ENCODE measurements around the gene ONECUT3. TPM values are rescaled to one million over a fixed set of nuclear protein-coding genes. Genes with fewer than 3 reads are reported as not detected.

The ONECUT3 gene
- total and polyA plus RNA-seq, 10 of the 15 experiments (the other 5 are each of a cell fraction or from before 2014, with no cell fraction given): not detected

DNA sequence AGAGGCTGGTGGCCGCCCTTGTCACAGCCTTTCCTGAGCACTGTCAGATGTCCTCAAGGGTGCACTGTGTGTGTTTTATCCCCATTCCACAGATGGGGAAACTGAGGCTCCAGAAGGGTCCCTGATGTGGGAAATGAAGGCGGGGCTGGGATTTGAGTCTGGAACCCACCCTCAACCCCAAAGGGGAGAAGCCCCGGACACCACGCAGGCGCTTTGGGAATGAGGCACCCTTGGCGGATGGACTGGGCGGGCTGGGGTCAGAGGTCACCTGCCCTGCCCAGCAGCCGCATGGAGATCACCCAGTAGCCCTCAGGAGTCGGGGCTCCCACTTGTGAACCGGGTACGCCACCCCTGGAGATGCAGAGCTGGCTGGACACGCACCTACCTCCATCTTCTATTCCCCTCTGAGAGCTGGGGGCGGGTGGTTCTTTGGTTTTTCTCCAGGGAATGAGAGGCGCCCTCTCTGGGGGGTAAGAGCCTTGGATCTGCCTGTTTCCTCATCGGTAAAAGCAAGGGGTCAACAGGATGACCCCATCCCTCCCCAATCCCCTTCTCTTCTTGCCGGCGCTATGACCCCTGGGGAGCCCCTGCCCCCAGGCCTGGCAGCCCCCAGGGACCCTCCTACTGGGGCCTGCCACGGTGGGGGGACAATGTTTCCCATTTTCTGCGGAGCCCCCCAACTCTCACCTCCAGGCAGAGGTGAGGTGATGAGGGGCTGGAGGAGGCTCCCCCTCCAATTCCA, 8.3 kb upstream of the ONECUT3 start:
- H3K36me3 ChIP-seq (ENCODE audit: control insufficient read depth in 2 of 2, insufficient read depth in 2 of 2, low read length in 1 of 2): no peaks in the 10 kb centered on the region
- no peaks in the 10 kb centered on the region for H4K20me1 ChIP-seq (ENCODE audit: control insufficient read depth, insufficient read depth)
- H2AFZ ChIP-seq (ENCODE audit: control insufficient read depth, low read depth, low read length): no peak overlapping the region
- ChIA-PET RAD21 (ENCODE audit: unreplicated experiment) (no interaction called here), CTCF (no interaction called here), SMC1A (ENCODE audit: uncharacterized antibody, unreplicated experiment) (no interaction called here), POLR2A (no interaction called here)
- 27% methylated on average over 18 of the region's 19 CpGs for WGBS (ENCODE audit: insufficient coverage, insufficient replicate concordance, low lambda C conversion rate, missing lambda C conversion rate)
- H3K27ac ChIP-seq (ENCODE audit: control insufficient read depth, insufficient read depth): no peak overlapping the region
- no peaks in the 10 kb centered on the region for H3K79me2 ChIP-seq (ENCODE audit: control insufficient read depth, insufficient read depth, low read length)
- peak; percentile 50; the same call in 1 of the 2 replicates for TF ChIP-seq NR2F1 (conservative IDR thresholded peaks at IDR 0.05)
- no peak for TF ChIP-seq PBX3 (IDR thresholded peaks at IDR 0.05; ENCODE audit: insufficient replicate concordance, low read depth, low read length)
- TF ChIP-seq STAT1 (conservative IDR thresholded peaks at IDR 0.05): no peak
- no peak for TF ChIP-seq SUPT20H (IDR thresholded peaks at IDR 0.05; ENCODE audit: borderline replicate concordance, control insufficient read depth, low read depth, low read length)
- TF ChIP-seq PKNOX1 (IDR thresholded peaks at IDR 0.05): no peak
- no peak for DNase-seq (ENCODE audit: low read depth, low spot score)
- in situ Hi-C loops (cut with MboI): no loop called here
- H3K4me2 ChIP-seq (ENCODE audit: control insufficient read depth, insufficient read depth): no peak overlapping the region
- H3K9ac ChIP-seq (ENCODE audit: control insufficient read depth, insufficient read depth, low read length): no peak overlapping the region
- BruUV-seq (replicated peaks): no TSS peak
- no peaks in the 10 kb centered on the region; the same call in 2 of the 3 replicates for H3K9me3 ChIP-seq (replicated peaks; ENCODE audit: control insufficient read depth, insufficient read depth, low read length)
- no peak overlapping the region for H3K4me3 ChIP-seq
- intact Hi-C loops (cut with micrococcal nuclease; ENCODE audit: unreplicated experiment): no loop called here
- ATAC-seq: no peak
- peaks cover 5 to 15% of the 10 kb centered on the region in 2 experiments for H3K27me3 ChIP-seq (replicated peaks in 1 of 2; ENCODE audit: control insufficient read depth in 2 of 2, insufficient read depth in 2 of 2, low read length in 1 of 2)
- peaks cover 12% of the 10 kb centered on the region for H3K4me1 ChIP-seq (ENCODE audit: control insufficient read depth, insufficient read depth, low read length)
- no peak for FAIRE-seq
